ENCODE measurements around the gene C15orf62. TPM values are rescaled to one million over a fixed set of nuclear protein-coding genes. Genes with fewer than 3 reads are reported as not detected.

C15orf62 gene
- total RNA-seq (1 to 10 TPM in 1 of 2 donors, under 1 TPM in 1; 0.89 to 1.2 TPM), total RNA-seq (1.7 to 4.8 reads per million in 2 donors)

GRCh38 chr15:40769274-40770146 is at the start of gene C15orf62:
C15orf62 (plus strand) TSS chr15:40769980; CDS start chr15:40770496, 516 bp downstream.
- peak within 1 kb of the TSS; percentile 79 for H3K27ac Mint-ChIP-seq
- peaks cover 21% of the 10 kb centered on the region for H3K4me1 Mint-ChIP-seq
- H3K27me3 Mint-ChIP-seq = no peaks in the 10 kb centered on the region
- no peaks in the 10 kb centered on the region for H3K9me3 ChIP-seq (ENCODE audit: control insufficient read depth, low read length, poor library complexity, severe bottlenecking)
- H3K4me3 Mint-ChIP-seq = peak within 1 kb of the TSS; percentile 61
- DNase-seq (no peak), ATAC-seq (no peak)
- no peaks in the 10 kb centered on the region for H3K36me3 Mint-ChIP-seq (ENCODE audit: low read depth)

DNA sequence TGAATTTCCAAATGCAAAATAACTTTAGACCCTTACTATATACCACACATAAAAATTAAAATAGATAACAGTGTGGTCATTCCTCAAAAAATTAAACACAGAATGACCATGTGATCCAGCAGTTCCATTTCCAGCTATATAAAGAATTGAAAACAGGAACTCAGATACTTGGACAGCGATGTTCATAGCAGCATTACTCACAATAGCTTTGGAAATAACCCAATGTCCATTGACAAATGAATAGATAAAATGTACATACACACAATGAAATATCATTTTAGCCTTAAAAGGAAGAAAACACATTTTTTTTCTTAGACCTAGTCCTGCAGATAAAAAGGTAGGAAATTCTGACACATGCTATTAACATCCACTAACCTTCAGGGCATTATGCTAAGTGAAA is 48.1 kb upstream of the C15orf62 start:
- no peak overlapping the region for H3K4me3 Mint-ChIP-seq
- H3K4me1 Mint-ChIP-seq = no peaks in the 10 kb centered on the region
- H3K27ac Mint-ChIP-seq = no peak overlapping the region
- H3K9me3 ChIP-seq (ENCODE audit: control insufficient read depth, low read length, poor library complexity, severe bottlenecking) = no peaks in the 10 kb centered on the region
- H3K36me3 Mint-ChIP-seq (ENCODE audit: low read depth) = no peaks in the 10 kb centered on the region
- DNase-seq (no peak), ATAC-seq (no peak)
- H3K27me3 Mint-ChIP-seq = no peaks in the 10 kb centered on the region

DNA sequence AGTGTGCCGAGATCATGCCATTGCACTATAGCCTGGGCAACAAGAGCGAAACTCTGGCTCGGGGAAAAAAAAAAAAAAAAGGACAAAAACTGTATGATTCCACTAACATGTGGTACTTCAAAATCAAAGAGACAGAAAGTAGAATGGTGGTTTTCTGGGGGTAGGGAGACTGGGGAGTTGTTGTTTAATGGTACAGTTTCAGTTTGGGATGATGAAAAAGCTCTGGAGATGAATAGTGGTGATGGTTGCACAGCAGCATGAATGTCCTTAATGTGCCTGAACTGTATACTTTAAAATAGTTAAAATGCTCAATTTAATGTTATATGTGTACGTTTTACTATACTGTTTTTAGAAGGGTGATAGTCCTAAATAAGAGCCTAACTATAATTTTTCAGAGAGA is 47.4 kb upstream of the C15orf62 start:
- Mint-ChIP-seq H3K4me3 (peak overlapping the region; percentile 59), H3K36me3 (ENCODE audit: low read depth) (no peaks in the 10 kb centered on the region), H3K27ac (no peak overlapping the region)

DNA sequence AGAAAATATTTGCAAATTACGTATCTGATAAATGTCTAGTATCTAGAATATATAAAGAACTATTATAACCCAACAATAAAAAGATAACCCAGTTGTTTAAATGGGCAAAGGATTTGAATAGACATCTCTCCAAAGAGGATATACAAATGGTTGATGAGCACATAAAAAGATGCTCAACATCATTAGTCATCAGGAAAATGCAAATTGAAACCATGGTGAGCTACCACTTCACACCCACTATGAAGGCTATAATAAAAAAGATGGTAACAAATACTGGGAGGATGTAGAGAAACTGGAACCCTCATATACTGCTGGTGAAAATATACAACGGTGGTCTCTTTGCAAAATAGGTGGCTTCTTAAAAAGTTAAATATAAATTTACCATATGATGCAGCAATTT is 46.8 kb upstream of the C15orf62 start:
- Mint-ChIP-seq H3K4me1 (no peaks in the 10 kb centered on the region), H3K36me3 (ENCODE audit: low read depth) (no peaks in the 10 kb centered on the region), H3K27ac (no peak overlapping the region), H3K27me3 (no peaks in the 10 kb centered on the region), H3K4me3 (no peak overlapping the region)
- no peaks in the 10 kb centered on the region for H3K9me3 ChIP-seq (ENCODE audit: control insufficient read depth, low read length, poor library complexity, severe bottlenecking)
- DNase-seq (no peak), ATAC-seq (no peak)

More for the DNA sequence above, 47.4 kb upstream of the C15orf62 start:
- ATAC-seq (no peak), DNase-seq (no peak)
- Mint-ChIP-seq H3K27me3 (no peaks in the 10 kb centered on the region), H3K4me1 (no peaks in the 10 kb centered on the region)
- H3K9me3 ChIP-seq (ENCODE audit: control insufficient read depth, low read length, poor library complexity, severe bottlenecking) = no peaks in the 10 kb centered on the region

GRCh38 chr15:40723919-40724318 is 45.9 kb upstream of the C15orf62 start:
- ATAC-seq (no peak), DNase-seq (no peak)
- no peaks in the 10 kb centered on the region for H3K9me3 ChIP-seq (ENCODE audit: control insufficient read depth, low read length, poor library complexity, severe bottlenecking)
- Mint-ChIP-seq H3K4me3 (no peak overlapping the region), H3K27ac (no peak overlapping the region), H3K27me3 (no peaks in the 10 kb centered on the region), H3K4me1 (no peaks in the 10 kb centered on the region), H3K36me3 (ENCODE audit: low read depth) (no peaks in the 10 kb centered on the region)

DNA sequence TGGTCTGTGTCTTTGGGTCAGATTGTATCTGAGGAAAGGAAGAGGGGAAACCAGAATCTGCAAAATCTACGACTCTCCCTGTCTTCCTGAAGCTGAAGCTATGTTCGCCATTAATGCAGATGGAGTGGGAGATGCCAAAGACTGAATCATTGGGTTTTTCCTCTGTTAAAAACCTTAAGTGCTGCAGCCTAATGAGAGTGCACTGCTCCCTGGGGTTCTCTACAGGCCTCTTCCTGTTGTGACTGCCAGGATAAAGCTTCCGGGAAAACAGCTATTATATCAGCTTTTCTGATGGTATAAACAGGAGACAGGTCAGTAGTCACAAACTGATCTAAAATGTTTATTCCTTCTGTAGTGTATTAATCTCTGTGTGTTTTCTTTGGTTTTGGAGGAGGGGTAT is 38.7 kb upstream of the C15orf62 start:
- H3K4me3 Mint-ChIP-seq = no peak overlapping the region
- H3K27me3 Mint-ChIP-seq = no peaks in the 10 kb centered on the region
- no peaks in the 10 kb centered on the region for H3K9me3 ChIP-seq (ENCODE audit: control insufficient read depth, low read length, poor library complexity, severe bottlenecking)
- no peaks in the 10 kb centered on the region for H3K4me1 Mint-ChIP-seq
- DNase-seq (no peak), ATAC-seq (no peak)
- H3K27ac Mint-ChIP-seq = no peak overlapping the region
- H3K36me3 Mint-ChIP-seq (ENCODE audit: low read depth) = no peaks in the 10 kb centered on the region

DNA sequence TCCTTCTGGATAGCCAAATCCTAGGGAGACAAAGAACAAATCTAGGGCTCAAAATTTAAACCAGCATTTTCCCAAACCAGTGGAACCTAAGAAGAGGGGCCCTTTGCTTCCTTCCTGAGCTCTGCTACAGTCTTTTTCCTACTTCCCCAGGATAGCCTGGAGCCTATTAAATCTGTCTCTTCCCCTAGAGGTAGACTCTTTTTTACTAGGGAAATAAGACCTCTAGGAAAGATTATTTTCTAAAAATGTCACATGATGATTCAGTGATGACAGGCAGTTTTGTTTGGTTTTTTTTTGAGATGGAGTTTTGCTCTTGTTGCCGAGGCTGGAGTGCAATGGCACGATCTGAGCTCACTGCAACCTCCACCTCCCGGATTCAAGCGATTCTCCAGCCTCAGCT is 33.2 kb upstream of the C15orf62 start:
- Mint-ChIP-seq H3K27me3 (no peaks in the 10 kb centered on the region), H3K4me1 (no peaks in the 10 kb centered on the region), H3K36me3 (ENCODE audit: low read depth) (no peaks in the 10 kb centered on the region), H3K4me3 (no peak overlapping the region), H3K27ac (no peak overlapping the region)
- DNase-seq (no peak), ATAC-seq (no peak)
- H3K9me3 ChIP-seq (ENCODE audit: control insufficient read depth, low read length, poor library complexity, severe bottlenecking) = no peaks in the 10 kb centered on the region

- DNase-seq (no peak), ATAC-seq (no peak)
- Mint-ChIP-seq H3K27me3 (no peaks in the 10 kb centered on the region), H3K36me3 (ENCODE audit: low read depth) (no peaks in the 10 kb centered on the region), H3K4me3 (no peak overlapping the region), H3K4me1 (no peaks in the 10 kb centered on the region), H3K27ac (no peak overlapping the region)
- no peaks in the 10 kb centered on the region for H3K9me3 ChIP-seq (ENCODE audit: control insufficient read depth, low read length, poor library complexity, severe bottlenecking)
These were observed 32.7 kb upstream of the C15orf62 start for GRCh38 chr15:40737048-40737447.

DNA sequence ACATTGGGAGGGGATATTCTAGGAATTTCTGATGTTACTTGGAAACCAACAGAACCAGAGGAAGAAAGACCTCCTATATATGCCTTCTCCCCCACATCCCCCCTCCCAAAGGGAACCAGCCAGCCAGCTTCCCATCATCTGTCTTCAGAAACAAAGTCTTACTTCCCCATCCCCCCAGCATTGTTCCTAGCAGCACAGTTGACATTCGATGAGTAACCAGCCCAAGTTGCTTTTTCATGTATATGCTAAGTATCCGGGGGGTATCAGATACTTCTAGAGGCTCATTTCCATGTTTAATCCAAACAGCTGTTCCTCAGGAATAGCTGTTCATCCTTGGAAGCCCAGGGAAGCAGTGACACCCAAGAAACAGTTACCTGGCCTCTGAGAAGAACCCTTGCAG is 30.7 kb upstream of the C15orf62 start:
- Mint-ChIP-seq H3K4me1 (peaks cover 6% of the 10 kb centered on the region), H3K4me3 (no peak overlapping the region), H3K27ac (peak overlapping the region; percentile 14), H3K27me3 (no peaks in the 10 kb centered on the region), H3K36me3 (ENCODE audit: low read depth) (no peaks in the 10 kb centered on the region)
- no peak for DNase-seq
- ATAC-seq = no peak
- no peaks in the 10 kb centered on the region for H3K9me3 ChIP-seq (ENCODE audit: control insufficient read depth, low read length, poor library complexity, severe bottlenecking)

DNA sequence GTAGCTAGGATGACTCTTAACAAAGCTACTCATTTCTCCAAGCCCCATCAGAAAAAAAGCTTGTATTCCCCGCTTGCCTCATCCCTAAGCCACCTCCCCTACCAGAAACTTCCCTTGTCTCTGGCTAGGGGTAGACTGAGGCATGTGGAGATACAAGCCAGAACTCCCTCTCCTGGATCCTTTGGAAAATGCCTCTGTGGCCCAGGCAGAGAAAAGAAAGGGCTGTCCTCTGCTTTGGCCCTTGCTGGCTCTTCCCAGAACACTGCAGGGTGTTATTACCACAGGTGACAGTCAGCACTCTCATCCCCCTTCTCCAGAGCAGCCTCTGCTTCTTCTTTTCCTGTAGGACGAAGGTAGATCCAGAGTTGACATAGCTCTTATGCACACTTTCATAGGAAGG is 29.9 kb upstream of the C15orf62 start:
- H3K36me3 Mint-ChIP-seq (ENCODE audit: low read depth) = no peaks in the 10 kb centered on the region
- no peak overlapping the region for H3K27ac Mint-ChIP-seq
- DNase-seq (no peak), ATAC-seq (no peak)
- H3K9me3 ChIP-seq (ENCODE audit: control insufficient read depth, low read length, poor library complexity, severe bottlenecking) = no peaks in the 10 kb centered on the region
- H3K27me3 Mint-ChIP-seq = no peaks in the 10 kb centered on the region
- H3K4me3 Mint-ChIP-seq = no peak overlapping the region
- H3K4me1 Mint-ChIP-seq = peaks cover 8% of the 10 kb centered on the region

GRCh38 chr15:40743485-40743901 is 26.3 kb upstream of the C15orf62 start:
- H3K27me3 Mint-ChIP-seq = no peaks in the 10 kb centered on the region
- H3K27ac Mint-ChIP-seq = peak overlapping the region; percentile 87
- H3K4me3 Mint-ChIP-seq = peak overlapping the region; percentile 72
- H3K4me1 Mint-ChIP-seq = peaks cover 11% of the 10 kb centered on the region
- H3K9me3 ChIP-seq (ENCODE audit: control insufficient read depth, low read length, poor library complexity, severe bottlenecking) = no peaks in the 10 kb centered on the region
- ATAC-seq (peak; percentile 47), DNase-seq (no peak)
- no peaks in the 10 kb centered on the region for H3K36me3 Mint-ChIP-seq (ENCODE audit: low read depth)

DNA sequence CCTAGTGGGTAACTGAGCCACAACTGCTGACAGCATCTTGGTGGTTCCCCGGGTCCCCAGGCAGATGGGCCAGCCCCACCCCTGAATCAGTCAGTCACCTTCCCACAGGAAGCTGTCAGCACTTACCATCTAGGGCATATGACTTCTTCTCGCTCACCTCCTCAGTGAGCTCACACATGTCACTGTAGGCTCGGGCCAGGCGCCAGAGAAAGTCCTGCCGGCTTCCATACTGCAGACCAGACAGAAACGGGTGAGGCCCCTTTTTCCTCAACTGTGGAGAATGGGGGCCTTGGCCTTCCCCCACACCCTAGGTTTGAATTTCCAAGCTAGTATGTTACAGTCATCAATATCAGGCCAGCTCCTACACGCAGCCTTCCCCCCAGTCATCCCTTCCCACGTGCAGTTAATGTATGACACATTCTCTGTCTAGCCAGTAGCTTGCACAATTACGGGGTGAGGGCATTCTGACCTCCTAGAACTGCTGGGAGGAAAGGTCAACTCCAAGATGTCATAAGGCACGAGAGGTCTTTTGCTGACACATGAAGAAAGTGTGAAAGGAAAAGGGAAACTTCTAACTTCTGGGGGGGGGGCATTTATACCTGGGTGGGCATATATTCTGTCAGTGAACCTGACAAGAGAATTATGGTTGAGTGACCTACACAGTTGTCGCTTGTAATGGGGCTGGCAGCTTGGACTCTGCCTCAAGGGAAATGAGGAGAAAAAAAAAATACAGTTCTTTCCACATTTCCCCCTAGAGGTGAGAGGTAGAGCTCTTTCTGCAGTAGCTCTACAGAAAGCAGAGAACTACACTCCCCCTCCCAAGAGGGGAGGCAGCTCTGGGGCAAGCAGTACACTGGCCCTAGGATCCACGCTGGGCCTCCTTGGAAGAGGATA is 25.6 kb upstream of the C15orf62 start:
- no peaks in the 10 kb centered on the region for H3K9me3 ChIP-seq (ENCODE audit: control insufficient read depth, low read length, poor library complexity, severe bottlenecking)
- H3K4me3 Mint-ChIP-seq = peak overlapping the region; percentile 72
- H3K27ac Mint-ChIP-seq = peak overlapping the region; percentile 87
- H3K4me1 Mint-ChIP-seq = peaks cover 11% of the 10 kb centered on the region
- no peaks in the 10 kb centered on the region for H3K27me3 Mint-ChIP-seq
- DNase-seq (peak; percentile 48 to 63 (median 56)), ATAC-seq (peak; percentile 99)
- no peaks in the 10 kb centered on the region for H3K36me3 Mint-ChIP-seq (ENCODE audit: low read depth)

- no peaks in the 10 kb centered on the region for H3K27me3 Mint-ChIP-seq
- H3K36me3 Mint-ChIP-seq (ENCODE audit: low read depth) = peaks cover 2% of the 10 kb centered on the region
- no peak overlapping the region for H3K4me3 Mint-ChIP-seq
- no peak for ATAC-seq
- peaks cover 11% of the 10 kb centered on the region for H3K4me1 Mint-ChIP-seq
- no peak for DNase-seq
- H3K9me3 ChIP-seq (ENCODE audit: control insufficient read depth, low read length, poor library complexity, severe bottlenecking) = no peaks in the 10 kb centered on the region
- H3K27ac Mint-ChIP-seq = peak overlapping the region; percentile 87
These were observed 25.0 kb upstream of the C15orf62 start for GRCh38 chr15:40744815-40745152.
